ENCODE measurements around the gene TBC1D8.
A peak's percentile ranks its signal among the peaks of the same experiment; 100 is the strongest.

Gene TBC1D8

DNA sequence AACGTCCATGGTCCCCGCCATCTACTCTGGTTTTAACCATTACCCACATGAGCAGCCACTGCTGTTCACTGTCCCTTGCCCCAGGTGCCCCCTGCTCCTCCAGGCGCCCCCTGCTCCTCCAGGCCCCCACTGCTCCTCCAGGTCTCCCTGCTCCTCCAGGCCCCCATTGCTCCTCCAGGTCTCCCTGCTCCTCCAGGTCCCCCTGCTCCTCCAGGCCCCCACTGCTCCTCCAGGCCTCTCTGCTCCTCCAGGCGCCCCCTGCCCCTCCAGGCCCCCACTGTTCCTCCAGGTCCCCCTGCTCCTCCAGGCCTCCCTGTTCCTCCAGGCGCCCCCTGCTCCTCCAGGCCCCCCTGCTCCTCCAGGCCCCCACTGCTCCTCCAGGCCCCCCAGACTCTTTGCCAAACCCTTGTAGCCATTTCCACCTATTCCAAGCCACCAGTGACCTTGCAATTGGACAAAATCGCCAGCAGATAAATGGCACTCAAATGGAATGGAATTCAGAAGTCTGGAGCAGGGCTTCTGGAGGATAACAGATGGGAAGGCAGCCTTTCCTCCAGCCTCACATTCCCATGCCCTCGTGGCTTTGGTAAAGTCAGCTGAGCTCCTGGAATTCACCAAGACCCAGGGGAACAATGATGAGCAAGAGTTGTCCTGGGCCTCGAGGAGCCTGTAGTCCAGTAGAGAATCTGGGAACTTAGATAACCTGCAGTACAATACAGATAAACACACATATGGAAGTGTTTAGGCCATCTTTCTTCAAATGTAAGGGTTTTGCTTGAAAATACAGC is 162.4 kb downstream of the TBC1D8 start:
- H3K4me3 ChIP-seq (ENCODE audit: low read depth, low read length), result no peak overlapping the region
- TF ChIP-seq, protein P1, sequence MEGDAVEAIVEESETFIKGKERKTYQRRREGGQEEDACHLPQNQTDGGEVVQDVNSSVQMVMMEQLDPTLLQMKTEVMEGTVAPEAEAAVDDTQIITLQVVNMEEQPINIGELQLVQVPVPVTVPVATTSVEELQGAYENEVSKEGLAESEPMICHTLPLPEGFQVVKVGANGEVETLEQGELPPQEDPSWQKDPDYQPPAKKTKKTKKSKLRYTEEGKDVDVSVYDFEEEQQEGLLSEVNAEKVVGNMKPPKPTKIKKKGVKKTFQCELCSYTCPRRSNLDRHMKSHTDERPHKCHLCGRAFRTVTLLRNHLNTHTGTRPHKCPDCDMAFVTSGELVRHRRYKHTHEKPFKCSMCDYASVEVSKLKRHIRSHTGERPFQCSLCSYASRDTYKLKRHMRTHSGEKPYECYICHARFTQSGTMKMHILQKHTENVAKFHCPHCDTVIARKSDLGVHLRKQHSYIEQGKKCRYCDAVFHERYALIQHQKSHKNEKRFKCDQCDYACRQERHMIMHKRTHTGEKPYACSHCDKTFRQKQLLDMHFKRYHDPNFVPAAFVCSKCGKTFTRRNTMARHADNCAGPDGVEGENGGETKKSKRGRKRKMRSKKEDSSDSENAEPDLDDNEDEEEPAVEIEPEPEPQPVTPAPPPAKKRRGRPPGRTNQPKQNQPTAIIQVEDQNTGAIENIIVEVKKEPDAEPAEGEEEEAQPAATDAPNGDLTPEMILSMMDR (IDR thresholded peaks at IDR 0.05; ENCODE audit: borderline replicate concordance, insufficient read depth, low read depth, low read length), result no peak

DNA sequence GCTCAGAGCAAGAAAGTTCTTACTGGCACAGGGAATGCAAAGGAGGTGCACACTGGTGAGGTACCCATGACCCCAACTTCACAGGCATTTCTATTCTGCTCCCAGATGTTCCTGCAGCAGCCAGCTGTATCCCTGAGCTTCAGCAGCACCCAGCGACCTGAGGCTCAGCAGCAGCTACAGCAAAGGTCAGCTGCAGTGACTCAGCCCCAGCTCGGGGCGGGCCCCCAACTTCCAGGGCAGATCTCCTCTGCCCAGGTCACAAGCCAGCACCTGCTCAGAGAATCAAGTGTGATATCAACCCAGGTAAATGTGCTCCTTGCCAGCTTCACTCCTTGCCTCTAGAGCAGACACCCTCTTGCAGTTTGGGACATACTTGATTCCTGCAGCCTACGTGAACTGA is 163.2 kb downstream of the TBC1D8 start:
- H3K4me3 ChIP-seq (ENCODE audit: low read depth, low read length), result no peak overlapping the region
- TF ChIP-seq, protein P1 (IDR thresholded peaks at IDR 0.05; ENCODE audit: borderline replicate concordance, insufficient read depth, low read depth, low read length), result no peak

DNA sequence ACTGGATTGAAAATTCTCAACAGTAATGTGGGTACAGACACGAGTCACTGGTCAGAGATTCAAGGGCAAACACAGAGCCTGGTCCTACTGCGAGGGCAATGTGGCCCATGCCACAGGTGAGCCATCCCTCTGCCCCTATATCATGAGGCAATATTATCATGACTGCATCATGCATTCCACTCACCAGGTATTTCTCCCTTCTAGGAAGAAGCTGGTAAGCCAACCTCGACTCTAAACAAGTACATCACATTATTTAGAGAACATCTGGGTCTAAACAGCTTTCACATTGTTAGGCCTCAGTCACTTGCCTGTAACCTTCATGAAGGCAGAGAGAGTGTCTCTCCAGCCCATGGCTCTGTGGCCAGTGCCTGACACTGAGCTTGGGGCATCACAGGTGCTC is 163.6 kb downstream of the TBC1D8 start:
- TF ChIP-seq, protein P1 (IDR thresholded peaks at IDR 0.05; ENCODE audit: borderline replicate concordance, insufficient read depth, low read depth, low read length), result no peak
- H3K4me3 ChIP-seq (ENCODE audit: low read depth, low read length), result no peak overlapping the region

DNA sequence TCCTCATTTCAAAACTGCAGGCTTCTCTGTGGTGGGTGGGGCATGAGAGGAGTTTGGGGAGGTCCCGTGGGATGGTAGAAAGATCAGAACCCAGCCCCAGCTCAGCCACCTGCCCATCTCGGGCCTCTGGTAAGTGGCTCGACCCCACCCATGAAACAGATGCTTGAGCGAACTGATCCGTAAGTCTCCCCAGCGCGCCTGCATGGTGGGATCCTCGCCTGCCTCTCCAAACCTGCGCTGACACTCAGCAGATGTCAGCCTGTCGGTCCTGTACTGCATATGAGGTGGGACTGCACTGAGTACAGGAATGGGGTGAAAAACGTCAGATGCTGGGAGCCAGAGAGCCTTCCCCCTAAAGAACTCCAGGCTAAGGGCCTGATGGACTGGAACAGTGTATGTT is 165.0 kb downstream of the TBC1D8 start:
- TF ChIP-seq, protein P1 (IDR thresholded peaks at IDR 0.05; ENCODE audit: borderline replicate concordance, insufficient read depth, low read depth, low read length), result no peak
- H3K4me3 ChIP-seq (ENCODE audit: low read depth, low read length), result no peak overlapping the region

DNA sequence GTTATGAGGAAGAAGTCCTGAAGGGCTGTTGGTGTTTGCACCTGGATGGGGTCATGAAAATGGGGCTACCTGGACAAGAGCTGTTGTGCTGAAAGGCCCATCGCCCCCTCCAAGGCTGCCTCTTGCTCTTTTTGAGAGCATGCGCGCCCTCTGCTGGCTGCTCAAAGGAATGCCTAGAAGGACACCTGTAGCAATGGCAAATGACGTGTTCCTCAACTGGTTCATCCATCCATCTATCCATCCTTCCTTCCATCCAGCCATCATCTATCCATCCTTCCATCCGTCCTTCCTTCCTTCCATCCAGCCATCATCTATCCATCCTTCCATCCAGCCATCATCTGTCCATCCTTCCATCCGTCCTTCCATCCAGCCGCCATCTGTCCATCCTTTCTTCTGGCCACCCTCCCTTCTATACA is 166.3 kb downstream of the TBC1D8 start:
- TF ChIP-seq, protein P1 (IDR thresholded peaks at IDR 0.05; ENCODE audit: borderline replicate concordance, insufficient read depth, low read depth, low read length), result peak; percentile 93
- no peak overlapping the region for H3K4me3 ChIP-seq (ENCODE audit: low read depth, low read length)

DNA sequence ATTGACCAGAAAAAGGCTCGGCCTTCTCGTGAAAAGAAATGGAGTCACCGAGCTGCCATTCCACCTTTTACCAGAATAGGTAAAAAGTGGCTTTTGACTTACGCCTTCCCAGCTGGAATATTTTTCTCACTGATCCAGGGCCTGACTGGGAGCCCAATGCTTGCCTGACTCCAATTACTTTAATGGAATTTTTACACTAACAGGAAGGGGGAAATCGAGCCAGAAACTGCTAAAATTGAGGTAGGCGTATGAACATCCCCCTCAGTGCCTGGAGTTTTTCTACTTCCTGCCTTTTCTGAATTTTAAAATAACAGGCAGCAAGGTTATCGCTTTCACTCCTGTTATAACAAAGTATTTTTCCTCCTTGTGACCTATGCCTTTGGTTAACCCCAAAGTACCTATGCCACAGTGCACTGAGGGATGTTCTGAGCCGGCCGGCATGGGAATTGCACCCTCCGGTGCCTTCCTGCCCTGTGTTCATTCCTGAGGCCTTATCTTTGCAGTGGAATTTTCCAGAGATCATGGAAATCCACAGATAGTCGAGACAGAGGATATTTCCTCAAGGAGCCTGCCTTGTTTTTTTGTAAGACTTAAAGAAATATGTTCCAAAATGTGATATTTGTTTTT is 167.4 kb downstream of the TBC1D8 start:
- TF ChIP-seq, protein P1 (IDR thresholded peaks at IDR 0.05; ENCODE audit: borderline replicate concordance, insufficient read depth, low read depth, low read length), result no peak
- H3K4me3 ChIP-seq (ENCODE audit: low read depth, low read length), result no peak overlapping the region

DNA sequence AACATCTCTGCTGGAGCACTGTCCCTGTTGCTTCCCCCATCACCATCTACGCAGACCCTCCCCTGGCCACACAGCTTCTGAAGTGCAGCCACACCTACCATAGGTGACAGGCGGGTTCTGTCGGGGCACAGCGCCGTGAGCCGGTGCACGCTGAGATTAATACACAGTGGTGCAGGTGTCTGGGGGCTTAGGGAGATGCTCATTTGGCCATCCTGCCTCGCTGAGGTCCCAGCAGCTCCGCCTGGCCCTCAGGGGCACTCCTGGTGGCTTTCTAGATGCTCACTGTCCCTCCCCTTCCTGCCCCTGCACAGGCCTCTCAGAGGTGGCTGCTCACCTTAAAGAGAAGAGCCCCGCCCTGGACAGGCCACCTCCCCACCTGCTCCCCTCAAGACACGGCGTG is 168.0 kb downstream of the TBC1D8 start:
- TF ChIP-seq, protein P1 (IDR thresholded peaks at IDR 0.05; ENCODE audit: borderline replicate concordance, insufficient read depth, low read depth, low read length), result no peak
- H3K4me3 ChIP-seq (ENCODE audit: low read depth, low read length), result no peak overlapping the region
